DOHH2 (cell line): ENCODE results near the gene HOXB3.

ENCODE experiments used
- EZH2phosphoT487 ChIP-seq: fragments of 200-600 bp; sonication (generic); IDR thresholded peaks from 2 replicates; pipeline ENCODE4 v1.6.1; 2017; ENCODE audit warnings: borderline replicate concordance, mild to moderate bottlenecking, antibody characterized with exemption, low read length, moderate library complexity, mixed read lengths
- TF ChIP-seq, protein P1 (sequence below): fragments of 200-600 bp; sonication (generic); IDR thresholded peaks from one replicate; pipeline ENCODE4 v1.5.1; 2014; ENCODE audit warnings: antibody characterized with exemption, mild to moderate bottlenecking, low read depth, low read length; ENCODE audit not compliant: poor library complexity, severe bottlenecking

DNA sequence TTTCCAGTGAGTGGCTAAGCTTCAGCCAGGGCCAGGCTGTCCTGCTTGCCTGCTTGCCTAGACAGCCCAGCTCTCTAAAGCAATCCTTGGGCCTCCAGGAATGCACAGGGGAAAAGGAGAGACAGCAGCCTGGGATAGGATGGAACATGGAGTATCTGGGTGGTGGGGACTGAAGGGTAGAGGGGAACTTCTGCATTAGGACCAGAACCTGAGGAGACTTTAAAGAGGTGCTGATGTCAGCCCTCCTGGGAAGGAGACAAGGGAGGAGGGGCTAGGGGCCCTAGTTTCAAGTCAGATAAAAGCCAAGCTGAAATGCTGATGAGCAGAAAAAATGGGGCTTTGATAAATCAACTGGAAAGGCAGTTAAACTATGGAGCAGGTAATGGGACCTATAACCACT lies 19.0 kb upstream of the HOXB3 start:
- TF ChIP-seq EZH2phosphoT487 = no peak
- TF ChIP-seq, protein P1, sequence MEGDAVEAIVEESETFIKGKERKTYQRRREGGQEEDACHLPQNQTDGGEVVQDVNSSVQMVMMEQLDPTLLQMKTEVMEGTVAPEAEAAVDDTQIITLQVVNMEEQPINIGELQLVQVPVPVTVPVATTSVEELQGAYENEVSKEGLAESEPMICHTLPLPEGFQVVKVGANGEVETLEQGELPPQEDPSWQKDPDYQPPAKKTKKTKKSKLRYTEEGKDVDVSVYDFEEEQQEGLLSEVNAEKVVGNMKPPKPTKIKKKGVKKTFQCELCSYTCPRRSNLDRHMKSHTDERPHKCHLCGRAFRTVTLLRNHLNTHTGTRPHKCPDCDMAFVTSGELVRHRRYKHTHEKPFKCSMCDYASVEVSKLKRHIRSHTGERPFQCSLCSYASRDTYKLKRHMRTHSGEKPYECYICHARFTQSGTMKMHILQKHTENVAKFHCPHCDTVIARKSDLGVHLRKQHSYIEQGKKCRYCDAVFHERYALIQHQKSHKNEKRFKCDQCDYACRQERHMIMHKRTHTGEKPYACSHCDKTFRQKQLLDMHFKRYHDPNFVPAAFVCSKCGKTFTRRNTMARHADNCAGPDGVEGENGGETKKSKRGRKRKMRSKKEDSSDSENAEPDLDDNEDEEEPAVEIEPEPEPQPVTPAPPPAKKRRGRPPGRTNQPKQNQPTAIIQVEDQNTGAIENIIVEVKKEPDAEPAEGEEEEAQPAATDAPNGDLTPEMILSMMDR = no peak
